GM12878 (cell line): ENCODE measurements around the gene WBP11. TPM values are rescaled to one million over a fixed set of nuclear protein-coding genes. Genes with fewer than 3 reads are reported as not detected.
"Not testable (repeated sequence)": the region's sequence is repeated elsewhere in the genome, so short reads cannot be mapped to it uniquely, and the experiment has no call there.

ENCODE experiments used
- ATAC-seq: fragments of 200-7000 bp; cut with Tn5 transposase; 3 replicates; pipeline ENCODE4 v1.9.1; 2020; ENCODE audit warnings: mild to moderate bottlenecking, moderate library complexity
- BruUV-seq: library from RNA; stranded (reverse); fragments of 400-500 nt; replicated peaks from 2 replicates; lab custom pipeline; 2021; lab: Mats Ljungman, UMichigan
- CTCF ChIA-PET: fragments of 300-600 bp; sonication (Branson Sonifier 250); formaldehyde crosslinking; extraction: SDS; loops from one replicate; lab custom pipeline; 2021; ENCODE audit warnings: inconsistent platforms; lab: Yijun Ruan, JAX
- POLR2A ChIA-PET: fragments of 350-600 bp; formaldehyde crosslinking; extraction: SDS; loops from one replicate; lab custom pipeline; 2021; ENCODE audit warnings: inconsistent platforms; lab: Charles Lee
- RAD21 ChIA-PET: fragments of 300-600 bp; sonication (Branson Sonifier 250); formaldehyde crosslinking; loops from one replicate; lab custom pipeline; 2023; ENCODE audit warnings: antibody characterized with exemption; ENCODE audit not compliant: unreplicated experiment; lab: Charles Lee
- SMC1A ChIA-PET: fragments of 300-600 bp; sonication (Branson Sonifier 250); formaldehyde crosslinking; loops from one replicate; lab custom pipeline; 2023; ENCODE audit not compliant: unreplicated experiment, uncharacterized antibody; lab: Charles Lee
- DNase-seq: peaks from one replicate; pipeline ENCODE4 v3.0.0-alpha.2; 2011; ENCODE audit warnings: low read depth, low spot score
- FAIRE-seq: peaks from 3 replicates; lab custom pipeline; 2011; peaks lifted over from hg19 to GRCh38; lab: Jason Lieb, UNC
- H2AFZ ChIP-seq: 2 replicates; pipeline ENCODE4 v1.6.0; 2011; ENCODE audit warnings: low read depth, low read length, control low read depth; ENCODE audit not compliant: control insufficient read depth
- H3K27ac ChIP-seq: 2 replicates; pipeline ENCODE4 v1.5.1; 2011; ENCODE audit warnings: control low read depth; ENCODE audit not compliant: control insufficient read depth, insufficient read depth
- H3K27me3 ChIP-seq, 2 experiments: replicated peaks in 1 of 2; 2 replicates each; pipeline versions ENCODE4 v1.6.0 to v1.6.1; 2011; ENCODE audit warnings: low read length in 1 of 2; ENCODE audit not compliant: control insufficient read depth in 2 of 2, insufficient read depth in 2 of 2
- H3K36me3 ChIP-seq, 2 experiments: 2 replicates each; pipeline ENCODE4 v1.5.1; 2011; ENCODE audit warnings: low read length in 1 of 2; ENCODE audit not compliant: control insufficient read depth in 2 of 2, insufficient read depth in 2 of 2
- H3K4me1 ChIP-seq: 2 replicates; pipeline ENCODE4 v1.6.1; 2011; ENCODE audit warnings: mild to moderate bottlenecking, low read length, moderate library complexity, mixed read lengths; ENCODE audit not compliant: control insufficient read depth, insufficient read depth
- H3K4me2 ChIP-seq: 2 replicates; pipeline ENCODE4 v1.6.0; 2011; ENCODE audit warnings: control low read depth; ENCODE audit not compliant: control insufficient read depth, insufficient read depth
- H3K4me3 ChIP-seq: fragments of 200-600 bp; sonication (generic); 2 replicates; pipeline ENCODE4 v1.5.1; 2016
- H3K79me2 ChIP-seq: 2 replicates; pipeline ENCODE4 v1.6.0; 2011; ENCODE audit warnings: low read length; ENCODE audit not compliant: control insufficient read depth, insufficient read depth
- H3K9ac ChIP-seq: 2 replicates; pipeline ENCODE4 v1.8.0; 2011; ENCODE audit warnings: low read length, control low read depth, mixed read lengths; ENCODE audit not compliant: control insufficient read depth, insufficient read depth
- H3K9me3 ChIP-seq: replicated peaks from 3 replicates; pipeline ENCODE4 v1.5.1; 2011; ENCODE audit warnings: mild to moderate bottlenecking, low read length; ENCODE audit not compliant: control insufficient read depth, insufficient read depth
- H4K20me1 ChIP-seq: 2 replicates; pipeline ENCODE4 v1.6.0; 2011; ENCODE audit not compliant: control insufficient read depth, insufficient read depth
- POLR2A ChIP-seq: IDR thresholded peaks from 2 replicates; pipeline ENCODE4 v1.6.1; 2011; ENCODE audit warnings: low read depth, mild to moderate bottlenecking, low read length
- RAD21 ChIP-seq: IDR thresholded peaks from 2 replicates; pipeline ENCODE4 v1.6.1; 2011; ENCODE audit warnings: mild to moderate bottlenecking, low read depth, low read length, moderate library complexity; ENCODE audit not compliant: insufficient read depth
- RUNX3 ChIP-seq: IDR thresholded peaks from 2 replicates; pipeline ENCODE4 v1.6.1; 2012; ENCODE audit warnings: low read length, inconsistent platforms
- WGBS: methylation state at CpG from one replicate; pipeline ENCODE4 v1.1.6; 2016; ENCODE audit warnings: low lambda C conversion rate; ENCODE audit not compliant: insufficient replicate concordance, insufficient coverage; ENCODE audit errors: missing lambda C conversion rate; 5-methylcytosine and 5-hydroxymethylcytosine counted together
- in situ Hi-C: fragments of 300-500 bp; cut with MboI; formaldehyde crosslinking; loops from 9 replicates; pipeline ENCODE4 v1.14.3; 2018; ENCODE audit warnings: mixed read lengths
- intact Hi-C: fragments of 100-400 bp; cut with micrococcal nuclease; formaldehyde crosslinking; loops from one replicate; pipeline ENCODE4 v1.14.2; 2022; ENCODE audit not compliant: unreplicated experiment
- polyA plus RNA-seq, 11 experiments: library from polyadenylated mRNA; depleted of rRNA in 4 of 11; unstranded in 6 of 11; stranded (reverse) in 5 of 11; fragments of >200 nt; fragmentation: Nextera tagmentation in 4 of 11; fragmentation: Illumina TruSeq in 1 of 11; extraction: Ambion mirVana in 4 of 11; extraction: Trizol in 1 of 11; gene quantifications; 1 replicate in 1 of 11; 2 replicates in 10 of 11; pipeline versions ENCODE4 v1.2.1 to v1.2.3, GENCODE V29; 2011 to 2016; ENCODE audit warnings: inconsistent platforms in 2 of 11, missing spikeins in 2 of 11, low read depth in 1 of 11
- total RNA-seq, 4 experiments: library from RNA; depleted of rRNA in 3 of 4; stranded (reverse); fragments of >200 nt in 3 of 4; fragmentation: Illumina TruSeq in 1 of 4; extraction: Trizol in 1 of 4; gene quantifications; 2 replicates each; pipeline versions ENCODE4 v1.2.1 to v1.2.3, GENCODE V29; 2013 to 2021
- TF ChIP-seq, protein P1 (sequence below), 3 experiments: IDR thresholded peaks in 2 of 3; conservative IDR thresholded peaks in 1 of 3; 2 replicates each; pipeline ENCODE4 v1.5.1; 2011; ENCODE audit warnings: low read depth in 3 of 3, low read length in 3 of 3, mild to moderate bottlenecking in 3 of 3, control low read depth in 2 of 3, moderate library complexity in 2 of 3, inconsistent platforms in 1 of 3, mixed read lengths in 1 of 3; ENCODE audit not compliant: control insufficient read depth in 2 of 3, insufficient read depth in 1 of 3; ENCODE audit errors: extremely low read depth in 1 of 3

The WBP11 gene
- total and polyA plus RNA-seq, 10 of the 15 experiments (the other 5 are each of a cell fraction or from before 2014, with no cell fraction given), result 11.5 to 107 (median 29.1) TPM

DNA sequence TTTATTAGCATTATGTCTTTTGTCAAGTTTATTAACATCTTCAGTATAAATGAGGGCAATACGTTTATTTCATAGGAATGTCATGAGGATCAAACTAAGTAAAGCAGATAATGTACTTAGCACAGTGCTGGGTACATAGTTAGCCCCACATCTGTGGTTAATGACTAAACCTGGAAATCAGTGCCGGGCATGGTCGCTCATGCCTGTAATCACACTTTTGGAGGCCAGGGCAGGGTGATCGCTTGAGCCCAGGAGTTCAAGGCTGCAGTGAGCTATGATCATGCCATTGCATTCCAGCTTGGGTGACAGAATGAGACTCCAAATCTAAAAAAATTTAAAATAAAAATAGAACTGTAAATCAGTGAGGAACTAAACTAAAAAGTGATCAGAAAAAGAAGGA is 62.1 kb downstream of the WBP11 start:
- DNase-seq (peak; percentile 12), FAIRE-seq (no peak), ATAC-seq (peak; percentile 88)
- 24% methylated on average over 4 of the region's 4 CpGs for WGBS
- BruUV-seq, result no TSS peak
- ChIA-PET RAD21 (interaction anchor here (0.7 kb wide), 1 partner anchor 1054 kb away, joined by 3 read pairs; no protein-coding TSS in a partner anchor), SMC1A (no interaction called here), CTCF (no interaction called here), POLR2A (interaction anchor here (0.7 kb wide), 1 partner anchor 58 kb away, joined by 6 read pairs; no protein-coding TSS in a partner anchor)
- no peak overlapping the region for H3K4me3 ChIP-seq
- intact Hi-C loops (no loop called here), in situ Hi-C loops (no loop called here)
- no peak overlapping the region for H3K4me2 ChIP-seq
- no peaks in the 10 kb centered on the region for H3K4me1 ChIP-seq
- no peaks in the 10 kb centered on the region; the same call in 2 of the 3 replicates for H3K9me3 ChIP-seq
- H3K79me2 ChIP-seq, result no peaks in the 10 kb centered on the region
- no peaks in the 10 kb centered on the region for H4K20me1 ChIP-seq
- H3K27me3 ChIP-seq, result no peaks in the 10 kb centered on the region
- H3K36me3 ChIP-seq, result no peaks in the 10 kb centered on the region
- H3K9ac ChIP-seq, result no peak overlapping the region
- H3K27ac ChIP-seq, result no peak overlapping the region
- H2AFZ ChIP-seq, result no peak overlapping the region
- TF ChIP-seq, protein P1, sequence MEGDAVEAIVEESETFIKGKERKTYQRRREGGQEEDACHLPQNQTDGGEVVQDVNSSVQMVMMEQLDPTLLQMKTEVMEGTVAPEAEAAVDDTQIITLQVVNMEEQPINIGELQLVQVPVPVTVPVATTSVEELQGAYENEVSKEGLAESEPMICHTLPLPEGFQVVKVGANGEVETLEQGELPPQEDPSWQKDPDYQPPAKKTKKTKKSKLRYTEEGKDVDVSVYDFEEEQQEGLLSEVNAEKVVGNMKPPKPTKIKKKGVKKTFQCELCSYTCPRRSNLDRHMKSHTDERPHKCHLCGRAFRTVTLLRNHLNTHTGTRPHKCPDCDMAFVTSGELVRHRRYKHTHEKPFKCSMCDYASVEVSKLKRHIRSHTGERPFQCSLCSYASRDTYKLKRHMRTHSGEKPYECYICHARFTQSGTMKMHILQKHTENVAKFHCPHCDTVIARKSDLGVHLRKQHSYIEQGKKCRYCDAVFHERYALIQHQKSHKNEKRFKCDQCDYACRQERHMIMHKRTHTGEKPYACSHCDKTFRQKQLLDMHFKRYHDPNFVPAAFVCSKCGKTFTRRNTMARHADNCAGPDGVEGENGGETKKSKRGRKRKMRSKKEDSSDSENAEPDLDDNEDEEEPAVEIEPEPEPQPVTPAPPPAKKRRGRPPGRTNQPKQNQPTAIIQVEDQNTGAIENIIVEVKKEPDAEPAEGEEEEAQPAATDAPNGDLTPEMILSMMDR (IDR thresholded peaks at IDR 0.05 in 2 of 3, conservative IDR thresholded peaks at IDR 0.05 in 1 of 3; ENCODE audit: control insufficient read depth in 2 of 3, extremely low read depth in 1 of 3, insufficient read depth in 1 of 3, low read depth in 3 of 3, low read length in 3 of 3), result no peak
- TF ChIP-seq RUNX3 (0 out of 2 replicates have a peak, but pooled peaks have one; percentile 22), RAD21 (no peak), POLR2A (no peak)

DNA sequence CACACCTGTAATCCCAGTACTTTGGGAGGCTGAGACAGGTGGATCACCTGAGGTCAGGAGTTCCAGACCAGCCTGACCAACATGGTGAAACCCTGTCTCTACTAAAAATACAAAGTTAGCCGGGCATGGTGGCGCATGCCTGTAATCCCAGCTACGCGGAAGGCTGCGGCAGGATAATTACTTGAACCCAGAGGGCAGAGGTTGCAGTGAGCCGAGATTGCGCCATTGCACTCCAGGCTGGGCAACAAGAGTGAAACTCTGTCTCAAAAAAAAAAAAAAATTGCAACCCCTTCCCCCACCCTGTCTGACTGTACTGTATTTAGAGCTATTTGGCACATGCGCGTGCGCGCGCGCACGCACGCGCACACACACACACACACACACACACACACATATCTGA is 66.8 kb downstream of the WBP11 start:
- FAIRE-seq, in situ Hi-C loops, ATAC-seq, SMC1A ChIA-PET, H3K27me3 ChIP-seq, H3K27ac ChIP-seq, H3K9me3 ChIP-seq, H2AFZ ChIP-seq, intact Hi-C loops, BruUV-seq, H3K4me3 ChIP-seq, DNase-seq, H3K4me1 ChIP-seq, H4K20me1 ChIP-seq, H3K36me3 ChIP-seq, H3K79me2 ChIP-seq, POLR2A ChIA-PET, CTCF ChIA-PET, H3K4me2 ChIP-seq, H3K9ac ChIP-seq: not testable (repeated sequence)
- RAD21 ChIA-PET, result interaction anchor here (2.4 kb wide), 1 partner anchor 12 kb away, joined by 6 read pairs; no protein-coding TSS in a partner anchor
- 96% methylated on average over 15 of the region's 16 CpGs for WGBS

Other genes starting within 250 kb of the WBP11 start
Only the 7 nearest of the 9 such genes appear.
- 0.11 and 0.16 TPM in 2 replicates for gene GUCY2C, start 106.9 kb downstream of the WBP11 start, total RNA-seq (2014; rRNA removed)
- gene GUCY2C, start 106.9 kb downstream of the WBP11 start, total RNA-seq (2014; rRNA removed; fragmentation: Illumina TruSeq; extraction: Trizol), result 0.09 and 0.18 TPM in 2 replicates
- 0.08 TPM in 1 of 2 replicates, not detected in the other for gene GUCY2C, start 106.9 kb downstream of the WBP11 start, total RNA-seq (2021)
- 0.19 and 0.27 TPM in 2 replicates for gene GUCY2C, start 106.9 kb downstream of the WBP11 start, polyA plus RNA-seq (2011; rRNA removed)
- 0.10 and 0.15 TPM in 2 replicates for gene GUCY2C, start 106.9 kb downstream of the WBP11 start, polyA plus RNA-seq (2014; fragmentation: Illumina TruSeq; extraction: Trizol)
- under 1 TPM; 0.57 to 0.60 TPM for gene GUCY2C, start 106.9 kb downstream of the WBP11 start, polyA plus RNA-seq (2014; fragmentation: Nextera tagmentation; extraction: Ambion mirVana)
- 0.12 and 0.16 TPM in 2 replicates for gene GUCY2C, start 106.9 kb downstream of the WBP11 start, polyA plus RNA-seq (2014; rRNA removed)
- under 1 TPM; 0.42 to 0.44 TPM for gene GUCY2C, start 106.9 kb downstream of the WBP11 start, polyA plus RNA-seq (2016; fragmentation: Nextera tagmentation; extraction: Ambion mirVana)
- 2.0 and 2.7 TPM in 2 replicates for gene C12orf60, start 192 bp upstream of the WBP11 start, total RNA-seq (2014; rRNA removed)
- 2.9 and 3.1 TPM in 2 replicates for gene C12orf60, start 192 bp upstream of the WBP11 start, total RNA-seq (2014; rRNA removed; fragmentation: Illumina TruSeq; extraction: Trizol)
- gene C12orf60, start 192 bp upstream of the WBP11 start, total RNA-seq (2021), result 1.8 TPM in 2 replicates
- gene C12orf60, start 192 bp upstream of the WBP11 start, polyA plus RNA-seq (2011; rRNA removed), result 2.3 and 4.5 TPM in 2 replicates
- gene C12orf60, start 192 bp upstream of the WBP11 start, polyA plus RNA-seq (2014; fragmentation: Illumina TruSeq; extraction: Trizol), result 3.1 and 3.5 TPM in 2 replicates
- 1 to 10 TPM; 5.7 to 7.2 TPM for gene C12orf60, start 192 bp upstream of the WBP11 start, polyA plus RNA-seq (2014; fragmentation: Nextera tagmentation; extraction: Ambion mirVana)
- gene C12orf60, start 192 bp upstream of the WBP11 start, polyA plus RNA-seq (2014; rRNA removed), result 1.9 and 2.6 TPM in 2 replicates
- 1 to 10 TPM; 3.7 to 4.6 TPM for gene C12orf60, start 192 bp upstream of the WBP11 start, polyA plus RNA-seq (2016; fragmentation: Nextera tagmentation; extraction: Ambion mirVana)
- gene SMCO3, start 10.7 kb upstream of the WBP11 start, total RNA-seq (2014; rRNA removed), result not detected in 2 replicates
- not detected in 2 replicates for gene SMCO3, start 10.7 kb upstream of the WBP11 start, total RNA-seq (2014; rRNA removed; fragmentation: Illumina TruSeq; extraction: Trizol)
- not detected in 2 replicates for gene SMCO3, start 10.7 kb upstream of the WBP11 start, total RNA-seq (2021)
- gene SMCO3, start 10.7 kb upstream of the WBP11 start, polyA plus RNA-seq (2011; rRNA removed), result not detected in 2 replicates
- gene SMCO3, start 10.7 kb upstream of the WBP11 start, polyA plus RNA-seq (2014; fragmentation: Illumina TruSeq; extraction: Trizol), result not detected in 2 replicates
- under 1 TPM; 0.10 to 0.11 TPM for gene SMCO3, start 10.7 kb upstream of the WBP11 start, polyA plus RNA-seq (2014; fragmentation: Nextera tagmentation; extraction: Ambion mirVana)
- not detected in 2 replicates for gene SMCO3, start 10.7 kb upstream of the WBP11 start, polyA plus RNA-seq (2014; rRNA removed)
- gene SMCO3, start 10.7 kb upstream of the WBP11 start, polyA plus RNA-seq (2016; fragmentation: Nextera tagmentation; extraction: Ambion mirVana), result under 1 TPM; 0.05 to 0.35 TPM
- not detected in 2 replicates for gene ART4, start 40.0 kb upstream of the WBP11 start, total RNA-seq (2014; rRNA removed)
- gene ART4, start 40.0 kb upstream of the WBP11 start, total RNA-seq (2014; rRNA removed; fragmentation: Illumina TruSeq; extraction: Trizol), result not detected in 2 replicates
- not detected in 2 replicates for gene ART4, start 40.0 kb upstream of the WBP11 start, total RNA-seq (2021)
- not detected in 2 replicates for gene ART4, start 40.0 kb upstream of the WBP11 start, polyA plus RNA-seq (2011; rRNA removed)
- gene ART4, start 40.0 kb upstream of the WBP11 start, polyA plus RNA-seq (2014; fragmentation: Illumina TruSeq; extraction: Trizol), result not detected in 2 replicates
- under 1 TPM in 1 of 2 experiments, not detected in 1; 0.02 TPM for gene ART4, start 40.0 kb upstream of the WBP11 start, polyA plus RNA-seq (2014; fragmentation: Nextera tagmentation; extraction: Ambion mirVana)
- not detected in 2 replicates for gene ART4, start 40.0 kb upstream of the WBP11 start, polyA plus RNA-seq (2014; rRNA removed)
- gene ART4, start 40.0 kb upstream of the WBP11 start, polyA plus RNA-seq (2016; fragmentation: Nextera tagmentation; extraction: Ambion mirVana), result not detected
- not detected in 2 replicates for gene MGP, start 82.4 kb upstream of the WBP11 start, total RNA-seq (2014; rRNA removed)
- not detected in 2 replicates for gene MGP, start 82.4 kb upstream of the WBP11 start, total RNA-seq (2014; rRNA removed; fragmentation: Illumina TruSeq; extraction: Trizol)
- 0.58 and 1.2 TPM in 2 replicates for gene MGP, start 82.4 kb upstream of the WBP11 start, total RNA-seq (2021)
- not detected in 2 replicates for gene MGP, start 82.4 kb upstream of the WBP11 start, polyA plus RNA-seq (2011; rRNA removed)
- not detected in 2 replicates for gene MGP, start 82.4 kb upstream of the WBP11 start, polyA plus RNA-seq (2014; fragmentation: Illumina TruSeq; extraction: Trizol)
- gene MGP, start 82.4 kb upstream of the WBP11 start, polyA plus RNA-seq (2014; fragmentation: Nextera tagmentation; extraction: Ambion mirVana), result not detected
- gene MGP, start 82.4 kb upstream of the WBP11 start, polyA plus RNA-seq (2014; rRNA removed), result not detected in 2 replicates
- under 1 TPM in 1 of 2 experiments, not detected in 1; 0.21 TPM for gene MGP, start 82.4 kb upstream of the WBP11 start, polyA plus RNA-seq (2016; fragmentation: Nextera tagmentation; extraction: Ambion mirVana)
- 1.0 and 1.6 TPM in 2 replicates for gene ERP27, start 135.1 kb upstream of the WBP11 start, total RNA-seq (2014; rRNA removed)
- gene ERP27, start 135.1 kb upstream of the WBP11 start, total RNA-seq (2014; rRNA removed; fragmentation: Illumina TruSeq; extraction: Trizol), result 1.5 and 1.8 TPM in 2 replicates
- gene ERP27, start 135.1 kb upstream of the WBP11 start, total RNA-seq (2021), result 0.93 and 1.1 TPM in 2 replicates
- gene ERP27, start 135.1 kb upstream of the WBP11 start, polyA plus RNA-seq (2011; rRNA removed), result 2.0 and 2.1 TPM in 2 replicates
- 1.5 and 2.4 TPM in 2 replicates for gene ERP27, start 135.1 kb upstream of the WBP11 start, polyA plus RNA-seq (2014; fragmentation: Illumina TruSeq; extraction: Trizol)
- 1 to 10 TPM in 1 of 2 experiments, under 1 TPM in 1; 0.91 to 1.3 TPM for gene ERP27, start 135.1 kb upstream of the WBP11 start, polyA plus RNA-seq (2014; fragmentation: Nextera tagmentation; extraction: Ambion mirVana)
- gene ERP27, start 135.1 kb upstream of the WBP11 start, polyA plus RNA-seq (2014; rRNA removed), result 0.90 and 1.5 TPM in 2 replicates
- gene ERP27, start 135.1 kb upstream of the WBP11 start, polyA plus RNA-seq (2016; fragmentation: Nextera tagmentation; extraction: Ambion mirVana), result 1 to 10 TPM in 1 of 2 experiments, under 1 TPM in 1; 0.95 to 1.7 TPM
- 916 and 989 TPM in 2 replicates for gene ARHGDIB, start 158.1 kb upstream of the WBP11 start, total RNA-seq (2014; rRNA removed)
- 1,126 and 1,183 TPM in 2 replicates for gene ARHGDIB, start 158.1 kb upstream of the WBP11 start, total RNA-seq (2014; rRNA removed; fragmentation: Illumina TruSeq; extraction: Trizol)
- gene ARHGDIB, start 158.1 kb upstream of the WBP11 start, total RNA-seq (2021), result 793 and 796 TPM in 2 replicates
- gene ARHGDIB, start 158.1 kb upstream of the WBP11 start, polyA plus RNA-seq (2011; rRNA removed), result 1,451 and 1,700 TPM in 2 replicates
- gene ARHGDIB, start 158.1 kb upstream of the WBP11 start, polyA plus RNA-seq (2014; fragmentation: Illumina TruSeq; extraction: Trizol), result 2,158 and 2,397 TPM in 2 replicates
- 1,000 to 10,000 TPM; 2,339 to 2,849 TPM for gene ARHGDIB, start 158.1 kb upstream of the WBP11 start, polyA plus RNA-seq (2014; fragmentation: Nextera tagmentation; extraction: Ambion mirVana)
- 954 and 1,483 TPM in 2 replicates for gene ARHGDIB, start 158.1 kb upstream of the WBP11 start, polyA plus RNA-seq (2014; rRNA removed)
- 1,000 to 10,000 TPM; 1,165 to 1,209 TPM for gene ARHGDIB, start 158.1 kb upstream of the WBP11 start, polyA plus RNA-seq (2016; fragmentation: Nextera tagmentation; extraction: Ambion mirVana)